HG02798 (cell line): ENCODE measurements around the gene OR9A4.
"Not testable (repeated sequence)": the region's sequence is repeated elsewhere in the genome, so short reads cannot be mapped to it uniquely, and the experiment has no call there.

ENCODE experiments used
- ATAC-seq: cut with Tn5 transposase; IDR thresholded peaks from one replicate; pipeline ENCODE4 v1.9.1; 2021; ENCODE audit warnings: mild to moderate bottlenecking; ENCODE audit not compliant: unreplicated experiment, poor library complexity

Gene OR9A4, protein sequence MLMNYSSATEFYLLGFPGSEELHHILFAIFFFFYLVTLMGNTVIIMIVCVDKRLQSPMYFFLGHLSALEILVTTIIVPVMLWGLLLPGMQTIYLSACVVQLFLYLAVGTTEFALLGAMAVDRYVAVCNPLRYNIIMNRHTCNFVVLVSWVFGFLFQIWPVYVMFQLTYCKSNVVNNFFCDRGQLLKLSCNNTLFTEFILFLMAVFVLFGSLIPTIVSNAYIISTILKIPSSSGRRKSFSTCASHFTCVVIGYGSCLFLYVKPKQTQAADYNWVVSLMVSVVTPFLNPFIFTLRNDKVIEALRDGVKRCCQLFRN

DNA sequence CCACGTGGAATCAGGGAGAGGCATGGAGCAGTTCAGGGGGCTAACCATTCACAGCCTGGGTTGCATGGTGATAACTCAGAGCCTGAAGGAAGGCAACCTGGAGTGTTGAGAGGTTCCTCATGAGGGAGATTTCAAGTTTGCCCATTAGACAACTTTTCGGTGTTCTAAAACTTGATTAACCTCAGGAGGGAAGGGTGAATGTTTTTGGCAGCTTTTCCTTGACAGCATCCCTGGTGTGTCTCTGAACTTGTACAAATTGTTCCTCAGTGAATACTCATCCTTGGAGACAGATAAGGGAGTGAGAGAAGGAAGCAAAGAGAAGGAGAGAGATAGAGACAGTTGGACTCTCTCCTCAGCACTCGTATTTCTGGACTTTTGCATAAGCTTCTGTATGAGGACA lies at the start of gene OR9A4:
Gene OR9A4, plus strand, starts transcription at position 301 of the 400 bp plus-strand sequence. CDS start 2,477 bp downstream, outside the sequence.
- no peak for ATAC-seq

DNA sequence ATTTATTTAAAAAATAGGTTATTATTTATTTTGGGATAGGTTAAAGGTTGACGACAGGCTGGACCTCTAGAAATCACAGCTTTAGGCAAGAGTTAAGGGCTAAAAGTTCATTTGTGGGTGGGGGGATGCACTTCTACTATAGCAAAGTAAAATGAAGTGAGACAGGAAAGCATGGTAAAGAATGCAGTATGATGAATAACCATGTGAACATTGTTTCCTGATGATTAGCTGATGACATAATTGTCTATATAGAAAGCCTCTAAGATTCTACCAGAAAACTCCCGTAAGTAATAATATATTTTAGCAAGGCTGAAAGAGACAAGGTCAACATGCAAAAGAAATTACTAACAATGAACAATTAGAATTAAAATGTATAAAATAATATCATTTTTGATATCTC lies 49.2 kb upstream of the OR9A4 start:
- no peak for ATAC-seq

DNA sequence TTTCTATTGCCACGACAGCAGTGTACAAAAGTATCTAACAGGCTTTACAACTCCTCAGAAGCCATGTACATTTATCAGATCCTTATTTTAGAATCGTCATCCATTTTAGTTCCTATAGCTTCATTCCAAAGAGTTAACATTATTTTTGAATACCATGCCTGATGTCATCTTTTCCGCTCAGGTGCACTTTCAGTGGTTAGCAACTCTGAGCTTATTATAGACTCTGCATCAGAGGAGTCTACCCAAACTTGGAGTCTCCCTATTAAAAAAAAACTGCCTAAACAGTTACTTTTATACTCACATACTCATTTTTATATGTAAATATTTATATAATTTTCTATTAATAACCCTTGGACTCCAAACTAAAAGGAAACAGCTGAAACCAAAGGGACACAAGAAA lies 43.3 kb upstream of the OR9A4 start:
- ATAC-seq: no peak

DNA sequence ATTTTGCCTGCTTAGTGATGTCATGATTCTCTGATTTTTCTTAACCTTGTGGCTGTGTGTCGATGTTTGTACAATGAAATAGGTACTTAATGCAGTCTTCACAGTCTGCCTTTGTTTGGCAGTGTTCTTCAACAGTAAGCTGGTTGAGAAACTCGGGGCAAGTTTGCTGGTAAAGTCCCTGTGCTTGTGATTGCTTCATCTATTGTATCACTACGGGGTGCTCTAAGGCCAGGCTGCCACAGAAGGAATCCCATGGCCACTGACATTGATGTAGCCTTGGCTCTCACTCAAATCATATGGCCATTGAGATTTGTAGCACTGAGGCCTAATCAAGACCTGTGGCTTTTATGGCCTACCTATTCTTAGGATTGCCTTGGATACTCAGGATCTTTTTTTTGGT lies 41.4 kb upstream of the OR9A4 start:
- no peak for ATAC-seq

DNA sequence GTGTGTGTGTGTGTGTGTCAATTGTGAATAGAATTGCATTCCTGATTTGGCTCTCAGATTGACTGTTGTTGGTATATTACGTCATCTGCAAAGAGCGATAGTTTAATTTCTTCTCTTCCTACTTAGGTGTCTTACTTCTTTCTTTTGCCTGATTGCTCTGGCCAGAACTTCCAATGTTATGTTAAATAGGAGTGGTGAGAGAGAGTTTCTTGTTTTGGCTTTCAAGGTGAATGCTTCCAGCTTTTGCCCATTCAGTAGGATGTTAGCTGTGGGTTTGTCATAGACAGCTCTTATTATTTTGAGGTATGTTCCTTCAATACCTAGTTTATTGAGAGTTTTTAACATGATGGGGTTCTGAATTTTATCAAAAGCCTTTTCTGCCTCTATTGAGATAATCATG lies 40.7 kb upstream of the OR9A4 start:
- ATAC-seq: no peak

DNA sequence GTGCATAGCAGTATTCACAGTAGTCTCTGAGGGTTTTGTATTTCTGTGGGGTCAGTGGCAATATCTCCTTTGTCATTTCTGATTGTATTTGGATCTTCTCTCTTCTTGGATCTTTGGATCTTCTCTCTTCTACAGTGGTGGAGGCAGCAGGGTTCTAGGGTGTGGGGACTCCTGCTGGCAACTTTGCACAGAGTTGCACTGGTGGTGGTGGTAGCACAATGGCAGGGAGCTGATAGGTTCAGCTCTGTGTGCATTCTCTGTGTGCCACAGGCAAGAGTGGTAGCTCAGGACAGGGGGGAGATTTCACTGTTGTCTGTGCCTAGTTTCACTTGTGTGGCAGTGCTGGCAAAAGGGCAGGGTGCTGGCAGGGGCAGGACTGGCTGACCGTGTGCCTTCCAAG lies 39.8 kb upstream of the OR9A4 start:
- ATAC-seq: no peak

DNA sequence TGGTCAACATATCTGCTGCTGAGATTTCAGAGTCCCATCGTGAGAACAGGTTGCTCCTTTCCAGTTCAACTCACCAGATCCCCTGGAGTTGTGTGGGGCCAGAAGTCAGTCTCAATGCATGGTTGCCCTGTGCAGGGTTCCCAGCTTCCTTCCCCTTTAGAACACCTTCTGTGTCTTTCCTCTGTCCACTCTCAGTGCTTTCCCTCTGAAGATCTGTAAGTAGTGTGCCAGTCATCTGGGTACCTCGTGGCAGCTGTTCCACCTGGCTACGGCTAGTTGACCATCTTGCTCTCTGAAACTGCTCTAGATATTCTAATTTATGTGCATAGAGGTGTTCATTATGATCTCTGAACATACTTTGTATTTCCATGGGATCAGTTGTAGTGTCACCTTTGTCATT lies 38.8 kb upstream of the OR9A4 start:
- no peak for ATAC-seq

DNA sequence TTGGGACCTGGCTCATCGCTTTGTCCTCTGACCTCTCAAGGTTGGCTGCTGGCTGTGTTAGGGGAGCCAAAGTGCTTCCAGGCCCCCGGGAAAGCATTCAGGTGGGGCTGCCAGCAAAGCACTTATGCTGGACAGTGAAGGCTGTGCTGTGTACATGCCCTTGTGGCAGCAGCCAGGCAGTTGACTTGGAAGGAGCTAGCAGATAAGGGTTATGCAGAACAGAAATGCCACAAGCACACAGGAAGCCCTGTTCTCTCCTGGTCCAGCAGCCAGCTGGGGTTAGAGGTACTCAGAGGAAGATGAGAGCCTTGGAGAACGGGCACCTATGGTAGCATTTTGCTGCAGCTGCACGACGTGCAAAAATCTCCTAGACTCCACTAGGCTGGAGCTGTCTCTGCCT lies 35.2 kb upstream of the OR9A4 start:
- ATAC-seq: no peak

DNA sequence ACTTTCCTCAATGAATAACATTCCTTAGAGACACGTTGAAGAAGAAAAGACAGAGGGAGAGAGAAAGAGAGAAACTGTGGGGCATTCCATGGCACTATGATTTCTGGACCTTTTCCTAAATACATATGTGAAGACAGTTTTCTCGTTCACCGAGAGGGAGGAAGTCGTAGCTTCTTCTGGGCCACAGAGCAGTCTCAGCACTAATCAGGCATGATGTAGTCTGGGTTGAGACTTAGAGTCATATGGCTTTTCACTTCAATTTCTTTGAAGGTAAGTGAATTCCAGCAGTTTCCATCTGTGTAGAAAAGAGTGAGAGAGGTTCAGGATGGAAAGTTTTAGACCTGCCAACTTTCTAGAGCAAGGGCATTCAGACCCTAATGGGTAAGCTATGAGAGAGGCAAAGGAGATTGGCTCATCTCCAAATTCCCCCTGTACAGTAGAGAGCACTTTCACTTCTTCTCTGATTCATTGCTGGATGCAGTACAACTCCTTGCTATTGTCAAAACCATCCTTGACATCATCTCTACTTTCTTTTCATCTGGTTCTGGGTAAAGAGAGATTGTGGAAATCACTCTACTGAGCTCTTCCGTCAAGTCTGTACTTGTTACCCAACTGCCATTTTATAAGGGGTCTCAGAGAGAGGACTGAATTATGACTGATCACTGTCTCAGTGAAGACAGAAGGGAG lies 31.5 kb upstream of the OR9A4 start:
- ATAC-seq: peak; percentile 64

DNA sequence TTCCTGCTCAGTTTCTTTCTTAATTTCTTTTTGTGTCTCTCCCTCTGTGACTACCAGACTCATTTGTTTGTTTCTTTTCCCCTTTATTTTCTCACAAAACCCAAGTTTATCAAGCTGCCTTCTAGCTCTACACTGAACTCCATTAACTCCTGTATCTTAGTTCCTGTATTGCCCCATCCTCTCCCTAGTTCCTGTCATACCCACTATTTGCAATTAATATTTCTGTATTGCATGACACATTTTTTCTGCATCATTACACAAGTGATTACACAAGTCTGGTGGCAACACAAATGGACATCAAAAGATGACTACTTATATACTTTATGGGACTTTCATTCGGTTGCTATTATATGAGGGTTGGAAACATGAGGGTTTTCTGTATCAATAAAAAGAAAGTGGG lies 26.9 kb upstream of the OR9A4 start:
- ATAC-seq: no peak

DNA sequence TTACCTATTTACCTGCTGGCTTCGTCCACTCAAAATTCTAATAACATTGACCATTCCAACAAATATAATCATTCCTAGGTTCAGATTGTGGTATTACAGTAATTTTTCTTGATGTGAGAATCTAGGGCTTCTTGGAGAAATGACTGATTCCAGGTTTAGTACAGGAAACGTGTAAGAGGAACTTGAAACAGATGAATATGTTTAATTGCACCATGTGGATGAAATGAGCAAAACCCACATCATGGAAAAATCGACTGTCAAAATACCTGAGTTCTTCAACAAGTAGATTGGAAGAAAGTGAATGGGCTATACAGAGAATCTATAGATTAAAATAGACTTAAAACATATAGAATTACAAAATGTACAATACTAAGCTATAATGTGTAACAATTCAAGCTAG lies 24.9 kb upstream of the OR9A4 start:
- no peak for ATAC-seq

DNA sequence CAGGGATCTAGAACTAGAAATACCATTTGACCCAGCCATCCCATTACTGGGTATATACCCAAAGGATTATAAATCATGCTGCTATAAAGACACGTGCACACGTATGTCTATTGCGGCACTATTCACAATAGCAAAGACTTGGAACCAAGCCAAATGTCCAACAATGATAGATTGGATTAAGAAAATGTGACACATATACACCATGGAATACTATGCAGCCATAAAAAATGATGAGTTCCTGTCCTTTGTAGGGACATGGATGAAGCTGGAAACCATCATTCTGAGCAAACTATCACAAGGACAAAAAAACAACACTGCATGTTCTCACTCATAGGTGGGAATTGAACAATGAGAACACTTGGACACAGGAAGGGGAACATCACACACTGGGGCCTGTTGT lies 16.8 kb upstream of the OR9A4 start:
- ATAC-seq: not testable (repeated sequence)

DNA sequence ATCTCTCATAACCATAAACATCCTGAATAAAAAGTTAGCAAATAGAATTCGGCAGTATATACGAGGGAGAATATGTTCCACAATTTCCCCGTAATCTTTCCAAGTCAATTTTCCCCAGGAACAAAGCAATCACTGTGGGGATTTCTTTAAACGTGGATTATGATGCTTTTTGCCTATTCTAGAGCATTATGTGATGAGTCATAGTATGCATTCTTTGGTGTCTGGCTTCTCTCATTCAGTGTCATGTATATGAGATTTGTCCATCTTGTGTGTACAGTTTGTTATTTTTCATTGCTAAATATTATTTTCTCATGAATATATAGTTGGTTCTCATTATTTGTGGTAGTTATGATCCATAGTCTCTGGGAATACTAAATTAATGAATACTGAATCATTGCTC lies 9.9 kb upstream of the OR9A4 start:
- no peak for ATAC-seq

DNA sequence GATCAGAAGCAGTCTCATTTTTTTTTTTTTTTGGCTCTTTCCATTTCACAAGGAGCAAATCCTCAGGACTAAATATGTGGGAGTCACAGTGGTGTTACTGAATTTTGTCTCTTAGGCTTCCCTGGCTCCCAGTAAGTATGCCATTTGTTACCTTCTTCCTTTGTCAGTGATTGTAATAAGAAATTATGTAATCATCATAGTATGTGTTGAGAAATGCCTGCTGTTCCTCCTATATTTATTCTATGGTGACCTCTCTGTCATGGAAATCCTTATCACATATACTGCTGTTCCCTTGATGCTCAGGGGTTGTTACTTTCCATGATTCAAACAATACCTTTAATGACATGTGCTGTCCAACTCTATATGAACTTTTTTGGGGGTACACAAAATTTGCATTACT lies 4.8 kb upstream of the OR9A4 start:
- no peak for ATAC-seq

DNA sequence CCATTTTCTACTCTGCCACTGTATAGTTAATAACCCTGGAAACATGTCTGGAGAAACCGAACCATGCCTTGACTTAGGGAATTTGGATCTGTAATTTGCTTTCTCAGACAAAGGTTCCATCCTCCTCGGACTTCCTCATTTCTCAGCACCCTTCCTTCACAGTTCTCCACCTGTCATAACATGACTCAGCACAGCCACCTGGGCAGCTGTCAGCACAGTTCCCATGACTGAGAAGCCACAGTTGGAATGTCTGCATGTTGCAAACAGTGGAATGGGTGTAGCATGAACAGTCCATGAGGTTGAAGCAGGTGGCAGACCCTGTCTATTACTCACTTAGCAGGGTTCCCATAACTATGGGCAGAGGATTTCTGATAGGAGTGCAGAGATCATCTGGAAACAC lies 634 bp upstream of the OR9A4 start:
- ATAC-seq: no peak

DNA sequence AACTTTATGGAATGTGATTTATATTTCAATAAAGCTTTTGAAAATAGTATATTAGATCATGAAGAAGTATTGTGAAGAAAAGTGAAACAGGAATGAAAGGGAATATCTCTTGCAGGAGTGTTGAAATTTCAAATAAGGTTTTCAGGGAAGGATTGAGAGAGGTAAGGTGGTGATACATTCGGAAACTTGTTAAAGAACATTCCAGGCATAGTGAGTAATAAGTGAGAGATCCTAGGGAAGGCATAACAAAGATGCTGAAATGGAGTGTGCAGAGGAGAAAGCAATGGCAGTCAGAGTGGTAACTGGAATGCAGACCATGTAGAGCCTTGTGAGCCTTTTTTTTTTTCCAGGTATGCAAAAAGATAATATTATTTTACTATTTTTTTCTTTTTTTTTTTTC lies 4.1 kb downstream of the OR9A4 start:
- no peak for ATAC-seq

DNA sequence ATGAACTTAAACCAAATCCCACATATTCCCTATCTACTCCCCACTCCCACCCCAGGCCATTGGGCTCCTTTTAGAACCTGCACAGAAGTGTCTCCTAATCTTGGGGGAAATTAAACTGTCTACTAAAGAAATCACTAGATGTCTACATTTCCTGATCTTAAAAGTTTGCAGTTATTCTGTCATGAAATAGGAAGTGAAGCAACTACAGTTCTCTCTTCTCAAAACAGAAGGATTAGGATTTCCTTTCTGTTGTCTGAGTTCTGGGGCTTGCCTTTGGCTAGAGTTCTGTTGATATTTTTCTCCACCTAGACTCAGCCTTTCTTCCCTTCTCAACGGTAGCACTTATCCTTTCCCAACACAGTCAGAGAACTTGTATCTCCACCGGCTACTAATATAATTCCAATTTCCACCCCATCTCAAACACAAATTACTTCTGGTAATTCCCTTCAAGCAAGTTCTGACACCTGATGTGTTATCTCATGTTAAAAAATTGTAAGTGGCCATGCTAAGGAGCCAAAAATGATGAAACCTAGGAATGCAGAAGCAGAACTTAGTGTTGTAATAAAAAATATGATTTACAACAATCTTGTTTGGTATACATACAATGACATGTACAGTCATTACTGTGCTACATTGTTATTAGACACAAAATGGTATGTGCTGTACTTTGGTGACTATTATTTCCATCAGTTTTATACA lies 12.1 kb downstream of the OR9A4 start:
- no peak for ATAC-seq

DNA sequence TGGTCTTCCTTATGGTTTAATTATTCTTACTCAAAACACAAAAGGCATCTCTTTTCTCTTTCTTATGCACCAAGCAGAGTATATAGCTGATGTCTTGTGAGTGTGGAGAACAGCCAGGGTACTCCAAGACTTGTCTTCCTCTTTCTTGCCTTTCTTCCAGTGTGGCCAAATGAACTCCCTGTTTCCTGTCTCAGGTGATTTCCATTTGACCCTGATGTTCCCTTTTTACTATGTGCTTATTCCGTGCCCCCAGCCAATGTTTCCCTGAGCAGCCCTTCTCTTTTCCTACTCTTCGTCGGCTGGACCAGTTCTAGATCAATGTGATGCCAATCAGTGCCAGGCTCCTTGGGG lies 12.6 kb downstream of the OR9A4 start:
- ATAC-seq: no peak

DNA sequence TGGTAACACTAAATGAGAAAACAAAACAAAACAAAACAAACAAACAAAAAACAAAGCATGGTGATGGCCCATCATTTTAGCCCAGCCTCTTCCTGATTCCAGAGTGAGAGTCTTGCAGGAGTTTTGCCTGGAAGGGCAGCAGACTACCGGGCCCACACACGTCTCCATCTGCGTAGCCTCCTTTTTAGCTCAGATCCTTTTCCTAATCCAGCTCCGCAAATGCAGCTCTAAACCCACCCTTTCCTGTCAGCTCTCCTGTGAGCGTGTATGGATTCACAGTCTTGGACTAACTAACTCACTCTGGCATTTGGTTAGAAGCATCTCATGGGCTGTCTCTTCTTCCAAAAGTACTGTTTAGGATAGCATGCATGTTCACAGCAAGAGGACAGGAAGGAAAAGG lies 14.0 kb downstream of the OR9A4 start:
- no peak for ATAC-seq

DNA sequence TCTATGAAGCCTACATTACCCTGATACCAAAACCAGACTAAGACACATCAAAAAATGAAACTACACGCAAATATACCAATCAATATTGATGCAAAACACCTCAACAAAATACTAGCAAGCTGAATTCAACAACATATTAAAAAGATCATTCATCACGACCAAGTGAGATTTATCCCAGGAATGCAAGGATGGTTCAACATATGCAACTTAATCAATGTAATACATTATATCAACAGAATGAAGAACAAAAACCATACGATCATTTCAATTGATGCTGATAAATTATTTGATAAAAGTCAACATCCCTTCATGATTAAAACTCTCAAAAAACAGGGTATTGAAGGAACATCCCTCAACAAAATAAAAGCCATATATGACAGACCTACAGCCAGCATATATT lies 24.9 kb downstream of the OR9A4 start:
- no peak for ATAC-seq

DNA sequence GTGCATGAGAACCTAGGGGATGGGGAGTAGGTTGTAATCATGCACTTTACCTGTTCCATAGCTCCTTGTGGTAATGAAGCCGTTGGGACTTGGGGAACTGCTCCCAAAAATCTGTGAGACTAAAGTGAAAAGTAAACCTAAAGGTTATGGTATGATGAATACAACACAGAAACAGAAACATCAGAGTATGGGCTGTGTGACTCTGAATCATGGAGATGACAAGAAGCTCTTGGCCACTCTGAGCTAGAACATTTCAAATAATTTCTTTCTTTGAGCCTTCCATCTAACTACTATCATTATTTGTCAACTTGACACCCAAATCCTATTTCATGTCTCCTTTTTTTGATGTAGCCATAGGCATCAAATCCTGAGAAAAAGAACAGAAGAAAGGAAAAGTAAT lies 27.6 kb downstream of the OR9A4 start:
- ATAC-seq: no peak

DNA sequence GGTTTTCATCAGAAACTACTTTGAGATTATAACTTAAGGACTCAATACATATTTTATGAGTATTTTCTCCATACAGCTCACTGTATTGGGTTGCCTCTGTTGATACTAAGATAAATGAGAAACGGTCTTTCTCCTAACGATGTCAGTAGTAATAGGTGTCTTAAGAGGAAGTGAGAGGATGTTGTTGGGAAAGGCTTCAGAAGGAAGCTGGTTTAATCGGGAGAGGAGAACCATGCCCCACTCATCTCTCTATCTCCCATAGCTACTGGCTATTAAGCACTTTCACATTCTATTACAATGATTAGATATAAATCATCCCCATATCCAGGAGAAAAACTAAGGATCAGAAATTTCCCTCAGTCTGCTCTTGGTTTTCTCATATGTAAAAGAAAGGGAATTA lies 28.6 kb downstream of the OR9A4 start:
- ATAC-seq: no peak
